Fibroblast of pulmonary artery (primary cell): ENCODE measurements around the gene ADAM11.
"Not testable (repeated sequence)": the region's sequence is repeated elsewhere in the genome, so short reads cannot be mapped to it uniquely, and the experiment has no call there.

Experiments used
- DNase-seq: peaks from one replicate; pipeline ENCODE4 v3.0.0-alpha.2; 2010; ENCODE audit warnings: low read depth
- H3K4me3 ChIP-seq: replicated peaks from 2 replicates; pipeline ENCODE4 v1.5.1; 2011; ENCODE audit warnings: low read depth, mild to moderate bottlenecking, control low read depth, low read length, moderate library complexity
- TF ChIP-seq, protein P1 (sequence below): IDR thresholded peaks from 2 replicates; pipeline ENCODE4 v1.5.1; 2011; ENCODE audit warnings: mild to moderate bottlenecking, control low read depth, low read length, inconsistent platforms; ENCODE audit errors: missing control alignments

The ADAM11 gene

DNA sequence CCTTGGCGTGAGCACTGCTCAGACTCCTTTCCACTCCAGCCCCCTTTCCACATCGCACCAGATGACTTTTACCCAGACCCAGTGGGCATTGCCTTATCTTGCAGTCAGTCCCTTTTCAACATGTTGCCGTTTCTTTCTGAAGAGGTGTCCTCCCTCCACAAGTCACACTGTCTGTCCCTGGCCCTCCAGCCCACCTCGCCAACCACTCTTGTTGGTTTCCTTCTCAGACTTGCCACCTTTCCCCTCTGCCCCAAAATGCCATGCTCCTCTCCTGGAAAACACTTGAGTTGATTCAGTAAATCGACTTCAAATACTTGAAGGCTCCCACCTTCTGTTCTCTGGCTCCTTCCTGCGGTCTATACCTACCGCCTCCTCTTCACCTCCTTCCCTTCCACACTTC lies 7.5 kb upstream of the ADAM11 start:
- H3K4me3 ChIP-seq = no peak overlapping the region
- DNase-seq = no peak

DNA sequence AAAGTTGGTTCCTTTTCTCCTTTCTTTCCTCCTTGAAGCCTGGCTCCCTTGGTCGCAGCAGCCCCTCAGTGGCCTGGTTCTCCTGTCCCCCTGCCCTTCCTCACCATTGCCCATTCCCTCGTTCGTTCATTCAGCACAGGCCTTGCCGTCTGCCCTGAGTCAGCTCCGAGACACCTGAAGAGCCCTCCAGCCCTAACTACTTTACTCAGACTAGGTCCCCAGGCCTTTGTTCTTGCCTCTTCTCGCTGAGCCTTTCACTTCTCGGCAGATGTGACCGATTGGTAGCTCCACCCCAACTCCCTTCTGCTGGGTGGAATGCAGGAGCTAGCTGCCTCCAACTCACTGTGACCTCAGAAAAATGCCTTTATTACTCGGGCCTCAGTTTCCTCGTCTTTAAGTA lies 7.0 kb upstream of the ADAM11 start:
- H3K4me3 ChIP-seq = no peak overlapping the region
- TF ChIP-seq, protein P1, sequence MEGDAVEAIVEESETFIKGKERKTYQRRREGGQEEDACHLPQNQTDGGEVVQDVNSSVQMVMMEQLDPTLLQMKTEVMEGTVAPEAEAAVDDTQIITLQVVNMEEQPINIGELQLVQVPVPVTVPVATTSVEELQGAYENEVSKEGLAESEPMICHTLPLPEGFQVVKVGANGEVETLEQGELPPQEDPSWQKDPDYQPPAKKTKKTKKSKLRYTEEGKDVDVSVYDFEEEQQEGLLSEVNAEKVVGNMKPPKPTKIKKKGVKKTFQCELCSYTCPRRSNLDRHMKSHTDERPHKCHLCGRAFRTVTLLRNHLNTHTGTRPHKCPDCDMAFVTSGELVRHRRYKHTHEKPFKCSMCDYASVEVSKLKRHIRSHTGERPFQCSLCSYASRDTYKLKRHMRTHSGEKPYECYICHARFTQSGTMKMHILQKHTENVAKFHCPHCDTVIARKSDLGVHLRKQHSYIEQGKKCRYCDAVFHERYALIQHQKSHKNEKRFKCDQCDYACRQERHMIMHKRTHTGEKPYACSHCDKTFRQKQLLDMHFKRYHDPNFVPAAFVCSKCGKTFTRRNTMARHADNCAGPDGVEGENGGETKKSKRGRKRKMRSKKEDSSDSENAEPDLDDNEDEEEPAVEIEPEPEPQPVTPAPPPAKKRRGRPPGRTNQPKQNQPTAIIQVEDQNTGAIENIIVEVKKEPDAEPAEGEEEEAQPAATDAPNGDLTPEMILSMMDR = no peak
- DNase-seq = no peak

More for the DNA sequence above, 7.5 kb upstream of the ADAM11 start:
- TF ChIP-seq, protein P1 = no peak

DNA sequence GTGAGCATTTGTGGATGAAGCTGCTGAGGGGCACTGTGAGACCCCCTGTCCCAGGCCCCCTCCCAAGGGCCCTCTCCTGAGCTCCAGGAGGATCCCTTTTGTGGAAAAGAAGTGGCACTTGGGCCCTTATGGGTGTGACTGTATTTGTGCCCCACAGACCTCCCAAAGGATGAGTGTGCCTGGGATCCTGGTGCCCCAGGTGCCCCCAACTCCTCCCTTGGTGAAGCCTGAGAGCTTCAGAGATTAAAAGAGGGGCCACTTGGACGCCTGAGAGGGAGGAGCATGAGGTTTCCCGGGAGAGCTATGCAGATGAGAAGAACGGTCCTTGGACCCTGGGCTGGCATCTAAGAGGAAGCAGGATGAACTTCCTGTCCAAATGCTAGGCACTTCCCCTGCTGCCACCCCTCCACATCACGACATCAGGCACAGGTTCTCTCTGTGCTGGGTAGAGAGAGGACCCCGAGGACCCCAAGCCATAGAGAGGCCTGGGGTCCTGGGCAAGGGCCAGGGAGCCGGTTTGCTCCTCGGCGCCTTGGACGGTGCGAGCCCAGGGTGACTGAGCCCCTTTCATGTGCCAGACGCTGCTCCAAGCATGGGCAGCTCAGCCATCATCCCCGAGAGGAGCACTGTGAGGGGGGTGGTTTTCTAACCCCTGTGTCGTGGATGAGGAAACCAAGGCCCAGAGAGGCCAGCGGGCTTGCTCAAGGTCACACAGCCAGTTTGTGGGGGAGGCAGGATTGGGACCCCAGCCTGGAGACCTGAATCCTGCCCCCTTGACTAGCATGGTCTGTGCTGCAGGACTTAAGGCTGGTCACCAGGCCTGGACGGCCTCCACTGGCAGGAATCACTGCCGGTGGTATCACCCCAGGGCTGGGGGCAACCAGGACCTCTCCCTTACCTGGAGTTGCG lies 5.6 kb upstream of the ADAM11 start:
- no peak for DNase-seq
- no peak overlapping the region for H3K4me3 ChIP-seq
- TF ChIP-seq, protein P1 = no peak

- TF ChIP-seq, protein P1 = no peak
- H3K4me3 ChIP-seq = no peak overlapping the region
- DNase-seq = no peak
Measured at GRCh38 chr17:44754276-44754675, 4.5 kb upstream of the ADAM11 start.

- H3K4me3 ChIP-seq, DNase-seq: not testable (repeated sequence)
Measured at GRCh38 chr17:44755180-44755579, 3.6 kb upstream of the ADAM11 start.

DNA sequence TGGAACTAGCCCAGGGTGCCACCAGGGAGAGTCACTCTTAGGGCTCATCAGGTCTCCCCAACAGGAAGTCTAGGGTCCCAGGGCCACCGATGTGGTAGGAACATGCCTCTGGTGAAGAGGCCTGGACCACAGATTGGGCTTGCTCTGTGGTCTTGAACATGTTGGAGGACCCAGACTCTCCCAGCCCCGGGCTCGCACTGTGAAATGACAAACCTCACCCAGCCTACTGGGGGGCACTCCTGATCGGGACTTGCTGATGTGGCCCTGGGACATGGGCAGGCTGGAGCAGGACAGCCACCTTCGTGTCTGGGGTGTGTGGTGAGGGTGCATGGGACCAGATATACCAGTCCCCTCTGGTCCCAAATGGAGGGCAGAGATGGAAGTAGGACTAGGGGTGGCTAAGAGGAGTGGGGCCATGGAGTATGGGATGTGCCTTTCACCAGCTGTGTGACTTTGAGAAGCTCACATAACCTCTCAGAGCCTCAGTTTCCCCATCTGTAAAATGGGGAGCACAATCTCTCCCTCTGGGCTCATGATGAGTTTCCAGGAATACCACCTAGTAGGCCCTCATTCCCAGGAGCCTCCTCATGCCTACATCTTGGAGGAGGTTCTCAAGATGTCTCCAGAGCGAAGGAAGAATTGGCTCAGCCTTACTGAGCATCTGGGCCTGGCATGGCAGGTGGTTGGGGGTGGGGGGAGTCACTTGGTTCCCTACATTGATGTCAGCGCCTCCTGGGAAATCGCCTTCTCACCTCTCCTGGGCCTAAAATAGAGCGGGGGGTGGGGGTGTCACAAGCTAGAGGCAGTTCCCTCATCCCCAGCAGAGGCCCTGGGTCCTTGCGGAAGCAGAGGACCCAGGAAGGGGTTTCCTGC lies 1.5 kb upstream of the ADAM11 start:
- no peak for DNase-seq
- TF ChIP-seq, protein P1 = no peak
- H3K4me3 ChIP-seq = no peak overlapping the region

- TF ChIP-seq, protein P1 = no peak
- H3K4me3 ChIP-seq = no peak overlapping the region
- no peak for DNase-seq
Measured at GRCh38 chr17:44757918-44758413, 822 bp upstream of the ADAM11 start.
